Measurements from ENCODE around the gene ALKBH3.

Gene ALKBH3

GRCh38 chr11:43895601-43896000 lies 15.0 kb downstream of the ALKBH3 start:
- DNase-seq (ENCODE audit: low read depth), result no peak

- no peak for DNase-seq (ENCODE audit: low read depth)
Measured at GRCh38 chr11:43898574-43898973, 17.9 kb downstream of the ALKBH3 start.

GRCh38 chr11:43899094-43899493 lies 18.5 kb downstream of the ALKBH3 start:
- DNase-seq (ENCODE audit: low read depth), result no peak

GRCh38 chr11:43901551-43901950 lies 20.9 kb downstream of the ALKBH3 start:
- no peak for DNase-seq (ENCODE audit: low read depth)

- DNase-seq (ENCODE audit: low read depth), result no peak
Measured at GRCh38 chr11:43903078-43903477, 22.4 kb downstream of the ALKBH3 start.

GRCh38 chr11:43903969-43904368 lies 23.3 kb downstream of the ALKBH3 start:
- DNase-seq (ENCODE audit: low read depth), result no peak

- DNase-seq (ENCODE audit: low read depth), result peak; percentile 58
Measured at GRCh38 chr11:43904742-43905535, 24.3 kb downstream of the ALKBH3 start.

- DNase-seq (ENCODE audit: low read depth), result no peak
Measured at GRCh38 chr11:43905813-43906241, 25.2 kb downstream of the ALKBH3 start.

- no peak for DNase-seq (ENCODE audit: low read depth)
Measured at GRCh38 chr11:43907028-43907975, 26.7 kb downstream of the ALKBH3 start.

GRCh38 chr11:43908191-43908590 lies 27.6 kb downstream of the ALKBH3 start:
- DNase-seq (ENCODE audit: low read depth), result no peak

GRCh38 chr11:43908683-43909082 lies 28.1 kb downstream of the ALKBH3 start:
- DNase-seq (ENCODE audit: low read depth), result no peak

GRCh38 chr11:43913829-43914380 lies 33.3 kb downstream of the ALKBH3 start:
- DNase-seq (ENCODE audit: low read depth), result no peak

- no peak for DNase-seq (ENCODE audit: low read depth)
Measured at GRCh38 chr11:43914466-43914865, 33.8 kb downstream of the ALKBH3 start.

- DNase-seq (ENCODE audit: low read depth), result no peak
Measured at GRCh38 chr11:43916621-43917020, 36.0 kb downstream of the ALKBH3 start.

- no peak for DNase-seq (ENCODE audit: low read depth)
Measured at GRCh38 chr11:43917851-43918250, 37.2 kb downstream of the ALKBH3 start.

- DNase-seq (ENCODE audit: low read depth), result no peak
Measured at GRCh38 chr11:43918662-43919061, 38.0 kb downstream of the ALKBH3 start.

- DNase-seq (ENCODE audit: low read depth), result no peak
Measured at GRCh38 chr11:43919852-43920597, 39.4 kb downstream of the ALKBH3 start.

GRCh38 chr11:43920598-43921419 lies 40.2 kb downstream of the ALKBH3 start:
- DNase-seq (ENCODE audit: low read depth), result peak; percentile 100

GRCh38 chr11:43921561-43922294 lies 41.1 kb downstream of the ALKBH3 start:
- no peak for DNase-seq (ENCODE audit: low read depth)

- DNase-seq (ENCODE audit: low read depth), result no peak
Measured at GRCh38 chr11:43922295-43922648, 41.6 kb downstream of the ALKBH3 start.
